Measurements from ENCODE around the gene FBLN5.
"Not testable (repeated sequence)": the region's sequence is repeated elsewhere in the genome, so short reads cannot be mapped to it uniquely, and the experiment has no call there.

The FBLN5 gene

GRCh38 chr14:91904483-91904882, 43.0 kb downstream of the FBLN5 start:
- no peak for FAIRE-seq

GRCh38 chr14:91903070-91903469, 44.4 kb downstream of the FBLN5 start:
- no peak for FAIRE-seq

- FAIRE-seq = no peak
Measured at GRCh38 chr14:91902336-91902735, 45.2 kb downstream of the FBLN5 start.

GRCh38 chr14:91901449-91902226, 45.9 kb downstream of the FBLN5 start:
- FAIRE-seq = no peak

- no peak for FAIRE-seq
Measured at GRCh38 chr14:91899806-91900205, 47.7 kb downstream of the FBLN5 start.

GRCh38 chr14:91899213-91899612, 48.3 kb downstream of the FBLN5 start:
- no peak for FAIRE-seq

- FAIRE-seq = no peak
Measured at GRCh38 chr14:91898372-91898771, 49.1 kb downstream of the FBLN5 start.

- FAIRE-seq = not testable (repeated sequence)
Measured at GRCh38 chr14:91897716-91898115, 49.8 kb downstream of the FBLN5 start.

- FAIRE-seq = no peak
Measured at GRCh38 chr14:91897106-91897701, 50.3 kb downstream of the FBLN5 start.

GRCh38 chr14:91896419-91896818, 51.1 kb downstream of the FBLN5 start:
- no peak for FAIRE-seq

GRCh38 chr14:91893669-91894068, 53.8 kb downstream of the FBLN5 start:
- no peak for FAIRE-seq

- FAIRE-seq = no peak
Measured at GRCh38 chr14:91893007-91893406, 54.5 kb downstream of the FBLN5 start.

- no peak for FAIRE-seq
Measured at GRCh38 chr14:91891721-91892220, 55.7 kb downstream of the FBLN5 start.

- FAIRE-seq = no peak
Measured at GRCh38 chr14:91891101-91891500, 56.4 kb downstream of the FBLN5 start.

GRCh38 chr14:91890291-91890749, 57.2 kb downstream of the FBLN5 start:
- FAIRE-seq = no peak

GRCh38 chr14:91889477-91890211, 57.9 kb downstream of the FBLN5 start:
- FAIRE-seq = no peak

- FAIRE-seq = no peak
Measured at GRCh38 chr14:91888641-91889476, 58.6 kb downstream of the FBLN5 start.

GRCh38 chr14:91886961-91887360, 60.5 kb downstream of the FBLN5 start:
- FAIRE-seq = no peak

GRCh38 chr14:91885839-91886238, 61.7 kb downstream of the FBLN5 start:
- no peak for FAIRE-seq

- no peak for FAIRE-seq
Measured at GRCh38 chr14:91885113-91885712, 62.3 kb downstream of the FBLN5 start.

- FAIRE-seq = no peak
Measured at GRCh38 chr14:91884664-91885063, 62.8 kb downstream of the FBLN5 start.

- no peak for FAIRE-seq
Measured at GRCh38 chr14:91883753-91884152, 63.7 kb downstream of the FBLN5 start.
